ENCODE data around the gene DAB2IP.

DAB2IP gene

GRCh38 chr9:121648172-121648571 lies 3.3 kb upstream of the DAB2IP start:
- H4K20me1 ChIP-seq (ENCODE audit: insufficient read depth, low read length) = no peaks in the 10 kb centered on the region
- no peak for ATAC-seq (ENCODE audit: insufficient read depth, low read depth)
- H3K9ac ChIP-seq (ENCODE audit: low read depth, low read length) = no peak overlapping the region
- no peak overlapping the region for H3K4me2 ChIP-seq (ENCODE audit: insufficient read depth, low read length)
- no peaks in the 10 kb centered on the region for H3K36me3 ChIP-seq (ENCODE audit: insufficient read depth, low read length)
- DNase-seq = no peak
- no peak overlapping the region for H2AFZ ChIP-seq (ENCODE audit: low read depth, low read length)
- H3K27ac ChIP-seq (ENCODE audit: low read length) = no peak overlapping the region
- peaks cover 33% of the 10 kb centered on the region for H3K27me3 ChIP-seq (ENCODE audit: insufficient read depth, low read length, poor library complexity)
- H3K4me3 ChIP-seq (ENCODE audit: low read depth in 1 of 2, low read length in 2 of 2) = no peak overlapping the region
- TF ChIP-seq EZH2 (IDR thresholded peaks at IDR 0.05; ENCODE audit: borderline replicate concordance, low read depth, low read length, severe bottlenecking) (no peak), CTCF (IDR thresholded peaks at IDR 0.05; ENCODE audit: borderline replicate concordance, extremely low read depth, low read length, poor library complexity, severe bottlenecking) (no peak)
- no peaks in the 10 kb centered on the region for H3K79me2 ChIP-seq (ENCODE audit: insufficient read depth, low read length)
- no peaks in the 10 kb centered on the region; the same call in 1 of the 2 replicates for H3K4me1 ChIP-seq (ENCODE audit: insufficient read depth, low read length)
- no peaks in the 10 kb centered on the region for H3K9me3 ChIP-seq (ENCODE audit: insufficient read depth, low read length, severe bottlenecking)

GRCh38 chr9:121648799-121649198 lies 2.6 kb upstream of the DAB2IP start:
- no peak for DNase-seq
- peaks cover 39% of the 10 kb centered on the region for H3K27me3 ChIP-seq (ENCODE audit: insufficient read depth, low read length, poor library complexity)
- H2AFZ ChIP-seq (ENCODE audit: low read depth, low read length) = no peak overlapping the region
- no peak for ATAC-seq (ENCODE audit: insufficient read depth, low read depth)
- TF ChIP-seq EZH2 (IDR thresholded peaks at IDR 0.05; ENCODE audit: borderline replicate concordance, low read depth, low read length, severe bottlenecking) (no peak), CTCF (IDR thresholded peaks at IDR 0.05; ENCODE audit: borderline replicate concordance, extremely low read depth, low read length, poor library complexity, severe bottlenecking) (no peak)
- 0 out of 2 replicates have a peak, but pooled peaks cover 3% of the 10 kb centered on the region for H4K20me1 ChIP-seq (ENCODE audit: insufficient read depth, low read length)
- no peak overlapping the region for H3K4me3 ChIP-seq (ENCODE audit: low read depth in 1 of 2, low read length in 2 of 2)
- H3K27ac ChIP-seq (ENCODE audit: low read length) = no peak overlapping the region
- no peaks in the 10 kb centered on the region for H3K9me3 ChIP-seq (ENCODE audit: insufficient read depth, low read length, severe bottlenecking)
- H3K9ac ChIP-seq (ENCODE audit: low read depth, low read length) = no peak overlapping the region
- no peaks in the 10 kb centered on the region for H3K36me3 ChIP-seq (ENCODE audit: insufficient read depth, low read length)
- H3K4me1 ChIP-seq (ENCODE audit: insufficient read depth, low read length) = no peaks in the 10 kb centered on the region; the same call in 1 of the 2 replicates
- no peaks in the 10 kb centered on the region for H3K79me2 ChIP-seq (ENCODE audit: insufficient read depth, low read length)
- H3K4me2 ChIP-seq (ENCODE audit: insufficient read depth, low read length) = no peak overlapping the region

- Histone ChIP-seq H3K27me3 (ENCODE audit: insufficient read depth, low read length, poor library complexity) (peaks cover 47% of the 10 kb centered on the region), H3K36me3 (ENCODE audit: insufficient read depth, low read length) (no peaks in the 10 kb centered on the region), H3K4me3 (ENCODE audit: low read depth in 1 of 2, low read length in 2 of 2) (no peak overlapping the region), H3K4me2 (ENCODE audit: insufficient read depth, low read length) (no peak overlapping the region), H3K9me3 (ENCODE audit: insufficient read depth, low read length, severe bottlenecking) (no peaks in the 10 kb centered on the region), H3K4me1 (ENCODE audit: insufficient read depth, low read length) (no peaks in the 10 kb centered on the region; the same call in 1 of the 2 replicates), H3K79me2 (ENCODE audit: insufficient read depth, low read length) (no peaks in the 10 kb centered on the region), H3K9ac (ENCODE audit: low read depth, low read length) (no peak overlapping the region), H3K27ac (ENCODE audit: low read length) (no peak overlapping the region), H2AFZ (ENCODE audit: low read depth, low read length) (no peak overlapping the region), H4K20me1 (ENCODE audit: insufficient read depth, low read length) (0 out of 2 replicates have a peak, but pooled peaks cover 5% of the 10 kb centered on the region)
- DNase-seq (no peak), ATAC-seq (ENCODE audit: insufficient read depth, low read depth) (no peak)
- TF ChIP-seq EZH2 (IDR thresholded peaks at IDR 0.05; ENCODE audit: borderline replicate concordance, low read depth, low read length, severe bottlenecking) (no peak), CTCF (IDR thresholded peaks at IDR 0.05; ENCODE audit: borderline replicate concordance, extremely low read depth, low read length, poor library complexity, severe bottlenecking) (no peak)
Observed at GRCh38 chr9:121649476-121650216, 1.8 kb upstream of the DAB2IP start.

Data from DND-41 (cell line).